ENCODE data around the gene SAMD14. TPM values are rescaled to one million over a fixed set of nuclear protein-coding genes. Genes with fewer than 3 reads are reported as not detected.

SAMD14 gene
- total RNA-seq, 4 donors from 2014 or later = 0.39 TPM; not detected in 3

- 11 to 23% methylated on average over 6 of the region's 6 CpGs for WGBS, 2 donors
- no peak for DNase-seq (ENCODE audit: low spot score in 2 of 2)
- intact Hi-C loops (cut with DNase I; ENCODE audit: low total_unique reads) = no loop called here
- no peak overlapping the region for H3K4me3 ChIP-seq (ENCODE audit: low read depth, poor library complexity, severe bottlenecking)
- TF ChIP-seq, protein P1, sequence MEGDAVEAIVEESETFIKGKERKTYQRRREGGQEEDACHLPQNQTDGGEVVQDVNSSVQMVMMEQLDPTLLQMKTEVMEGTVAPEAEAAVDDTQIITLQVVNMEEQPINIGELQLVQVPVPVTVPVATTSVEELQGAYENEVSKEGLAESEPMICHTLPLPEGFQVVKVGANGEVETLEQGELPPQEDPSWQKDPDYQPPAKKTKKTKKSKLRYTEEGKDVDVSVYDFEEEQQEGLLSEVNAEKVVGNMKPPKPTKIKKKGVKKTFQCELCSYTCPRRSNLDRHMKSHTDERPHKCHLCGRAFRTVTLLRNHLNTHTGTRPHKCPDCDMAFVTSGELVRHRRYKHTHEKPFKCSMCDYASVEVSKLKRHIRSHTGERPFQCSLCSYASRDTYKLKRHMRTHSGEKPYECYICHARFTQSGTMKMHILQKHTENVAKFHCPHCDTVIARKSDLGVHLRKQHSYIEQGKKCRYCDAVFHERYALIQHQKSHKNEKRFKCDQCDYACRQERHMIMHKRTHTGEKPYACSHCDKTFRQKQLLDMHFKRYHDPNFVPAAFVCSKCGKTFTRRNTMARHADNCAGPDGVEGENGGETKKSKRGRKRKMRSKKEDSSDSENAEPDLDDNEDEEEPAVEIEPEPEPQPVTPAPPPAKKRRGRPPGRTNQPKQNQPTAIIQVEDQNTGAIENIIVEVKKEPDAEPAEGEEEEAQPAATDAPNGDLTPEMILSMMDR (IDR thresholded peaks at IDR 0.05) = no peak
- TF ChIP-seq POLR2A (IDR thresholded peaks at IDR 0.05) = no peak
Measured at GRCh38 chr17:50114849-50115357, 15.1 kb downstream of the SAMD14 start.

DNA sequence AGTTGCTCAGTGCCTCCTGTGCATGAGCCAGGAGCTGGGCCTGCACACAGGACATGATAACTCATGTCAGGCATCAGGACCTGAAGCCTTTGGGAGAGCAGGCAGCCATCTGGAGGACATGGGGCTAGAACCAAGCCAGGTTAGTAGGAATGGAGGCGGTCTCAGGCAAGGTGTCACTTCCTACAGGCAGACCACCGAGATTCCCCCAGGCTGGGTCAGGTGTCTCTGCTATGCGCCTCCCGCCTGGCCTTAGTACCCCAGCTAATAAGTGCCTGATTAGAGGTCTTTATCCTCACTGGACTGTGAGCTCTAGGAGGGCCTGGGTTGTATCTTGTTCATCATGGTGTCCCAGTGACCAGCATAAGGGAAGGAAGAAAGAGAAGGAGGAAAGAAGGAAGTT, 15.6 kb downstream of the SAMD14 start:
- H3K4me3 ChIP-seq (ENCODE audit: low read depth, poor library complexity, severe bottlenecking) = no peak overlapping the region
- TF ChIP-seq, protein P1 (IDR thresholded peaks at IDR 0.05) = no peak
- TF ChIP-seq POLR2A (IDR thresholded peaks at IDR 0.05) = no peak
- 86 to 95% methylated on average over 4 of the region's 4 CpGs for WGBS, 2 donors
- no peak for DNase-seq (ENCODE audit: low spot score in 2 of 2)
- intact Hi-C loops (cut with DNase I; ENCODE audit: low total_unique reads) = no loop called here

DNA sequence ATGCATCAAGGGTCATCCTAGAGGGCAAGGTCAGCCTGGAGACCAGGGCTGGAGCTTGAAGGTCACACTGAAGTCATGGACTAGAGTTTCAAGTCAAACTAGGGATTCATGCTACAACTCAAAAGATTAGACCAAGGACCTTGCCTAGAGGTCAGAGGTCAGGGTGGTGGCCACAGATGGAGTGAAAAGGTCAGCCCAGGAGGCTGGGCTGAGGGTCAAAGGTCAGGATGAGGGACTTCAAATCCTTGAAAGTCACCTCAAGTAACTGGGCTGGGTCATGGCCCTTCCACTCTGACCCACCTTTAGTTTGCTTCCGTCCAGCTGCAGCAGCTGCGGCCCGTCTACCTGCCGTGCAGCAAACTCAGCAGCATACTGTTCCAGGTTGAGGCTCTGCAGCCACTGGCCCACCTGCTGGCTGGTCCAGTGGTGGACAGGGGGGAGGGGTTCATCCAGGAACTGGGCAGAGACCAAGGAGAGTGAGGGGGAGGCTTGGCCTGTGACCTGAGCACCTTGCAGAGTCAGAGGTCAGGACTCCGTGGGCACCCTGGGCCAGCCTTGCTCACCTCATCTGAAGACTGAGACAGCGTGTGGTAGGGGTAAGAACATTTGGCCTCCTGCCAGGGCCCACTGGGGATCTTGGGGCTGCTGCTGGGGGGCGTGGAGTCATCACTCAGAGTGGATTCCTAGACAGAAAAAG, 16.2 kb downstream of the SAMD14 start:
- intact Hi-C loops (cut with DNase I; ENCODE audit: low total_unique reads) = no loop called here

GRCh38 chr17:50112694-50113093, 17.3 kb downstream of the SAMD14 start:
- intact Hi-C loops (cut with DNase I; ENCODE audit: low total_unique reads) = no loop called here
- no peak overlapping the region for H3K4me3 ChIP-seq (ENCODE audit: low read depth, poor library complexity, severe bottlenecking)
- DNase-seq (ENCODE audit: low spot score in 2 of 2) = no peak
- 44 to 53% methylated on average over 16 to 17 of the region's 17 CpGs for WGBS, 2 donors
- no peak for TF ChIP-seq POLR2A (IDR thresholded peaks at IDR 0.05)
- TF ChIP-seq, protein P1 (IDR thresholded peaks at IDR 0.05) = no peak

More for the DNA sequence above, 16.2 kb downstream of the SAMD14 start:
- 73 to 81% methylated on average over 7 of the region's 7 CpGs for WGBS, 2 donors
- no peak for TF ChIP-seq POLR2A (IDR thresholded peaks at IDR 0.05)
- TF ChIP-seq, protein P1 (IDR thresholded peaks at IDR 0.05) = no peak
- H3K4me3 ChIP-seq (ENCODE audit: low read depth, poor library complexity, severe bottlenecking) = no peak overlapping the region
- DNase-seq (ENCODE audit: low spot score in 2 of 2) = no peak

DNA sequence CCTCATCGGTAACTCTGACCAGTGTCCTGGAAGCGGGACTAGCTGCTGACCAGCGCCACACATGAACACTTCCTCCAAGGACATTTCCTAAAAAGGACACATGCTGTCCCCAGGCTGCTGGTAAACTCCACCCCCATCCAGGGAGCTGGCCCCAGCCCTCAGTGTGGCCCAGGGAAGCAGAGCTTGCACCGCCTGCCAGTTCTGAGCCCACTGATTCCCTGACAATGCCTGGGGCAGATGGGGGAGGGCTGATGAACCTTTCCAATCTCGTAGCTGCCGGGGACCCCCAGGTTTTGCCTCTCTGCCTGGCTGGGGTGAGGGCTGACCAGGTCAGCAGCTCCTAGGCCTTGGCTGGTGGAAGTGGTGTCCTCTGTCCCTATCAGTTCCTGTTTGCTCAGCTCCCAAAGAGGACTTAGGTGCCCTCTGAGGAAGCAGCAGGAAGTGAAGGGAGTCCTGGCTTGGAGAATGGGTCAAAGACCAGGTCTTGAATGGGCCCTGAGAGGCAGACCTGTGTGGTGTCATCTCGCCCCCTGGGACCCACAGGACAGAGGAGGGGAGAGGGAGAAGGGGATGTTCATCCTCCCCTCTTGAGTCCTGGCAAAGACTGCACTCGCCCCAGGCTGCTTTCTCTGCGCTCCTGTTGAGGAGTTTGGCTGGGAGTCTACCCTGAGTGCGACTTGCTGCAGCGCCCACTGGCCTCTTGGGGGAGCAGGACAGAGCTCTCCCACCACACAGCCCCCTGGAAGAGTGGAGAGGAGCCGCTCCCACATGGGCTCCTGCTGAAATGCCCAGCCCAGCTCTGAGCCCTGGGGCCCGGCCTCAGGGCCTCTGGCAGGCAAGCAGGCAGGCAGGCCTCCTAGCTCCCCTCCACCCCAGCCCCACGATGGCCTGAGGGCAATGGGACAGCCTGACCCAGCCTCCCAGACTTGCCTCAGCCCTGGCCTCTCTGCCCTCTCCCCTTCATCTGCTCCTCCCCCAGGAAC, 18.0 kb downstream of the SAMD14 start:
- 55 to 56% methylated on average over 8 to 13 of the region's 14 CpGs for WGBS, 2 donors

More for the DNA sequence above, 18.0 kb downstream of the SAMD14 start:
- DNase-seq (ENCODE audit: low spot score in 2 of 2) = no peak
- TF ChIP-seq, protein P1 (IDR thresholded peaks at IDR 0.05) = no peak
- TF ChIP-seq POLR2A (IDR thresholded peaks at IDR 0.05) = no peak
- no peak overlapping the region for H3K4me3 ChIP-seq (ENCODE audit: low read depth, poor library complexity, severe bottlenecking)
- intact Hi-C loops (cut with DNase I; ENCODE audit: low total_unique reads) = no loop called here

All from lower leg skin (tissue), 4 donors.